Activated CD8-positive, alpha-beta memory T cell treated with anti-CD3 and anti-CD28 coated beads, Interleukin-2, amount 50 U/mL, for 1 hour (primary cell): ENCODE results near the gene SLC9A9.
"Not testable (repeated sequence)": the region's sequence is repeated elsewhere in the genome, so short reads cannot be mapped to it uniquely, and the experiment has no call there.

Experiments
- DNase-seq: peaks from one replicate; pipeline ENCODE4 v3.0.0-alpha.2; 2020; ENCODE audit errors: extremely low read depth

Gene SLC9A9

DNA sequence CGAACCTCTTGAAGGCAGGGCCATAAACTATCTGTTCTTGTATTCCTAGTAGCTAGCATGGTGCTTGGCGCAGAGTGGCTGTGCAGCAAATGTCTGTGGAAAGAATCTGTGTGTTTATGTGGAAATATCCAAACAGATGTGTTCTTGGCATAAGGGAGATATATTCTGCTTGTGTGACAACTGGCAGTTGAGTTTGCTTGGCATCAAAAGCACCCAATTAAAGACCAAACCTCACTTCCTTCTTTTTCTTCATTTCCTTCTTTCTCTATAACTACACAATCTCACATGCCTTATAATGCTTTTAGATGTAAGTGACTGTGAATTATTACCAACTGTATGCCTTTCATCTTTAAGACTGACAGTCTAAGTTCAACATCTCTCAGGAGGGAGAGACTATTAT, 296.5 kb downstream of the SLC9A9 start:
- DNase-seq: no peak

DNA sequence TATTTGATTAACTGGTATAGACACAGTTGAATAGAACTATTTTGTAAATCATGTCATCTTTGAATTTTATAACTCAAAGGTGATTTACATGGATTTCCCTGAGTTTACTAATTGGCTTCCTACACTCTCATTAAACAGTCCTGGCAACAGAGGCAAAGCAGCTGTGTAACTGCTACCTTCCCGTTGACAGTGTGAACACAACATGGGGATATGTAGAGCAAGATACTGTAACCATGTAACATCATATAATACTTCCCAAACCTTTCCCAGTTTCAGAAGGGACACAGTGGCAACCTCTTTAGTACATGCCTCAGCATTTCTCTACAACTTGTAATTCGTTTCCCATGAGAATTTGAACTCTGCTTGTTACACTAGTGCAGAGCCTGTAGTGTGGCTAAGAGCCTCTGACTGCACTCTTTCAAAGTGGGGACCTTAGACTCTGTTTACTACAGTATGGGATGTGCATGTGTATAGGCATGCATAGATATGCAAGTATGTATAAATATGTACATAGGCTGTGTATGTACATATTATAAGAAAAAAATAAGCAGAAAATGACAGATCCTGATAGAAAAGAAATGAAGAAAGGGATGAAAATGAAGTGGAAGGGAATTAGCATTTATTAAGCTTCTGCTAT, 299.3 kb downstream of the SLC9A9 start:
- DNase-seq: no peak

DNA sequence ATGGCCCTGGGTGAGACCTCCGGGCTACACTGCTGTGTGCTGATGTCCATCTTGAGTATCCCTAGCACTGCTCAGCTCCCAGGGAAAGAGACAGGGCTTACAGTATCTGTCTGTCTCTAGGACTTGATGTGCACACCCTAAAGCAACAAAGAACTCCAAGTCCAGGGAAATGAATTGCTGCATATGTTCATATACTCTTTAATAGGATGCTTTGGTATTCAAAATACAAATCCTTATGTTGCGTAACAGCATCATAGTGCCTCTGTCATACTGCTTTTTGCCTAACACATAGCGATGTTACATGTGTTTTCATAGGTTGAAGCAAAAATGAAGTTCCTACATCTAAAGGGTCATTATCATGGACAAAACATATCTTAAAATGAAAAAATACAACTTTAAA, 299.9 kb downstream of the SLC9A9 start:
- no peak for DNase-seq

DNA sequence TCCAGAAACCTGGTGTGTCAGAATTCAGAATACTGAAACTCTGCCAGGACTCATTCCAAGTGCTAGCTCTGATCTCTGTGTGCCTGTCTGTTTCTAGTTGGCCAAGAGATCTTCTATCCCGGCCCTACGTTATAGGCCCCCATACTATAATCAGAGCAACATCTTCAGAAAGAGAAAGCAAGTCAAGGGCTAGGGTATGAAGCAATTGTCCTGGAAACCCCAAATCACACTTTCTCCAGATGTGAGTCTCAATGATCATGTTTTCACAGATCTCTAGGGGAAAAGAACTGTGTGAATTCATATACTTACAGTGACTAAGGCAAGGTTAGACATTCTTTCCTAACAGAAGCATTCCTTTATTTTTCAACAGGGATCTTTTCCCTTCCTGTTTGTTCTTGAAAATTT, 309.7 kb downstream of the SLC9A9 start:
- DNase-seq: no peak

DNA sequence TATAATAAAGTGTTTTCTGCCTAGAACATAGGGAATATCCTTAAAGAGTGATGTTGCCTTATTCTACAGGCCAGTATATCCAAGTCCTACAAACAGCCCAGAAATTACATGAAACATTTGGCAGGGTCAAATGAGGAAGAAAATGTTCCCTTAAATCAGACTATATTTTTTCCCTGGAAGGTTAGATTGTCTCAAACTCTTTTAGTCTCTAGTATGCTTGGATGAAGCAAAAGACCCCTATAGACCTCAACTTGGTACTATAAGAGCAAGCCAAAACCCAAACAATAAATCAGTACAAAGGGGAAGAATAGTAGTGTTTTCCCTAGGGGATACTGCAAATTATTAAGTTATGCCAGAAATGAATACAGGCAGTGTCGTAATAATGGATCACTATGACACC, 310.2 kb downstream of the SLC9A9 start:
- DNase-seq: no peak

DNA sequence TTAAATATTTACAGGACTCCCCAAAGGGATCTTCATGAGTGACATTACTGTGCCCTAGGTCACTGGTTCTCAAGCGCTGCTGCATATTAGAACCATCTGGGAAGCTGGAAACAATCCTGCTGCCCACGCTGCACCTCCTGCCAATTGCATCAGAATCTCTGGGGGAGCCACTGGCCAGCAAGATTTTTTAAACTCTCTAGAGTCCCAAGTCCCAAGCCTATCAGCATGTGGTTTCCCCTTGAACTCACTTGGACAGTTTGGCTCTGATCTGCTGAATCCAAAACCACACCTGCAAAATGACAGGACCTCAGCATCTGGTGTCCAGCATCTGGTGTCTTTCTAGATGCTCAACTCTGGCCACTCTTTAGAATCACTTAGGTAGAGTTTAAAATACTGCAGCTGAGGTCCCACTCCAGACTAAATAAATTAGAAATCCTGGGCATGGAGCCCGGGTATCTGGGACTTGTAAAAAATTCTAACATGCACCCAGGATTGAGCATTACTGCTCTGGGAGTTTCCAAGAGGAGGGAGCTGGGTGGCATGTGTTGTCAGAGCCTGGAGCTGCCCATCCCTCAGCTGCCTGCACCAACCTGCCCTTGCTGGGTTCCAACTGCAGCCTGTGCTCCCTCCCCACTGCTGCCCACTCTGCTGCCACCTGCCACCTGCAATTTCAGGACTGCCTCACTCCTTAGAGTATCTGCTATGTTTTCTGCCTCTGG, 311.3 kb downstream of the SLC9A9 start:
- DNase-seq: no peak

DNA sequence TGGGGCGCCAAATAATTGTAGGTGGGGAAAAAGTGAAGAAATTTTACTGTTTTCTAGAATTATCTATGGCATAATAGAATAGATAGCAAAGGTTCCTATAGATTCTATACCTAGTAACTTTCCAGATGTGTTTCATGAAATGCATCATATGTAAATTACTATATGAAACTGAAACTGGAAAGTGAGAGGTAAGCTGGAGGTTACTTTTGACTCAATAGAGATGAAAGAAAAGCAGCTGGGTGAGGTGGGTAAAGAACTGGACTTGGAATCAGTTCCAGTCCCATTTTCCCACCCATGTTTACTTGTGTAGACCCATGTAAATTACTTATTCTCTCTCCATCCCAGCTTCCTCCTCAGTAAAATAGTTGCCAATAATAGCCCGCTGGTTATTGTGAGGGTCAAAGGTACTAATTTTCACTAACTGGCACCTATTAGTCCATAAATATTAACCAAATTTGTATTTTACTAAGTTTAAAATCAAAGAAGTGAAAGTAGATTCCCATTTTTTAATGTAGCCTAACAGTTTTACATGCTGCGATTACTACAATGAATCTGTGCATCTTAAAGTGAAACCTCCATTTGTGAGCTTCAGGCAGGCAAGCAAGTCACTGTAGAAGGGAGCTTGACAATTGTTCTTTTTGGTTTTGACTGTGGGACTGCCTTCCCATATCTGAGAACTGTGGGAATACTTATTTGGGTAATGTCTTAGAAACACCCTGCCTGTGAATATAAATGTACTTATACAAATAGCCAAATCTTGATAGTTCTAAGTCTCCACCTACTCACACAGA, 312.1 kb downstream of the SLC9A9 start:
- DNase-seq: no peak

DNA sequence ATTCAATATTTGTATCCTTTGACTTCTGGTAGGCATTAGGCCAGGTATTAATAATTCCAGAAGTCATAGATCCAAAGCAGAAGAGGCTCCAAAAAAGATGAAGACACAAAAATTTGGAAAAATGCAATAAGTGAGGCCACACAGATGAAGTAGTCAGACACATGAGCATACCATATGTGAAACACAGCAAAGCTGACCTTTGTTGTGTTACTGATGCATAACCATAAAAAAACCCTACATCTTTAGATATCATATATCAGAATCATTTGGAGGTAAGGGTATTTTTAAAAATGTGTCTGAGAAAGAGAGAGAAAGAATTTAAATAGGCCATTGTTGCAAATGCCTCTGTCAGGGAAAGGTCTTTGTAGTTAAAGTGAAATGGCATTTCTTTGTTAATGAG, 314.9 kb downstream of the SLC9A9 start:
- no peak for DNase-seq

DNA sequence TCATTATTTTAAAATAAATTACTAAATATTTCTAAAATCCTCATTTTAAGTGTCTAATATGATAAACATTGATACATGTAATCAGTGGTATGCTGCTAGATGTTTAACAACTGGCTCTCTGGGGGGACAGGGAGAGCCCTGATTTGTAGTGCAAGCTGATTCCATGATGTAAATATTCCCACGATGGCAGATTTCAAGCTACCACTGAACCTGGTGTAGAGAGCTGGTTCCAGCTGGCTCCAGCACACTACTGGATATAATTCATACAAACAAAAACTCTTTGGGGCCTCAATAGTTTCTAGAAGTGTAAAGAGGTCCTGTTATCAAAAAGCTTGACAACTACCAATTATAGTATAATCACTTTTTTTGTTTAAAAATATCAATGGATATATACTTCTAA, 316.2 kb downstream of the SLC9A9 start:
- DNase-seq: no peak

DNA sequence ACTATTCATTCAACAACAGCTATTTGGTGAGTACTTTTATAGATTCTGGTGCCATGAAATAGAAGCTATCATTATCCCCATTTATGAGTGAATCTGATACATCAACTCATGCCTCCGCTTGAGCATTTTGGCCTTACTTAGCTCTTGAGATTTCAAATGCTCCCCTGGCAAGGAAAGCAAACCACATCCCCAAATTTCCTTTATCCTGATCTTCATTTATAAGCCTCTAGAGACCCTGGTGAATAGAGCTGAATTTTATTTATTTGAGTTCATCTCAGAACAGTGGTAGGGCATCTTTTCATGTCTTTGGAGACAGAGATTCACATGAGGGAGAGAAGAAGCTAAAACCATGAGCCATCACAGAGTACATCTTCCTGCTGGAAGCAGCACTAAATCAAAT, 317.2 kb downstream of the SLC9A9 start:
- DNase-seq: no peak

DNA sequence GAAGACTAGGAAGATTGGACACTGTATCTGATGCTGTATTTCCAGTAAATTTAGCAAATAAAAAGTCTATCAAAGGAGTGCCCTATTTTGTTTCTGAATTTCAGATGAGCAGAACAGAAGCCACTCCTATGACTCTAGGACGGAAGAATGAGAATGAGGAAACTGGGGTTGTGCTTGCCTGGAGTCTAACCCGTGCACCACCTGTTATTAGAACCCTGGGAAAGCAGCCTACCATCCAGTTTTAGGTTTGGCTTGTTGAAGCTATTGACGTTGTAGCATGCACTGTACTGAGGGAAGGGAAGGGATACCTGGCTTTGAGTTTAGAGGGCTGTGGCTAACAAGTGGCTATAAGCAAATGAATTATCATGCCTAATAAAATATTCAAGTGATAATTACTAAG, 318.5 kb downstream of the SLC9A9 start:
- DNase-seq: no peak

DNA sequence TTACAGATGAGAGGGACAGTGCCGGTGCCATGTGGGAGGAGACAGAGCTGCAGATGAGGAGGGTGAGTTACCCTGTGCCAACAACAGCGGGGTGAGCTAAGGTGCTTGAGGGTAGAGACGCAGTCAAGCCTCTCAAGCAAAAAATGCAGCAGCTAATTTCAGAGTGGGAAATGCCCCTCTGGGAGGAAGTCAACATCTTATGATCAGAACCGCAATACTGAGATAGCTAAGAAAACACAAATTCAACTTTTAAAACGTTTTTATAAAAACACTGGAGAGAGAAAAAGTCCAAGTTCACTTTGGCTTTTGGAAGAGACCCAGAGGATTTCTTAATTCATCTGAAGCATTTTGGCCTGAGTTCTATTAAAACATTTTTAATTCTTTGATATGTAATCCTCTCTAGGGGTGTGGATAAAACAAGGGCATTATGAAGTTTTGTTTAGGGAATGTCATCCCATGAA, 319.2 kb downstream of the SLC9A9 start:
- DNase-seq: peak; percentile 1

DNA sequence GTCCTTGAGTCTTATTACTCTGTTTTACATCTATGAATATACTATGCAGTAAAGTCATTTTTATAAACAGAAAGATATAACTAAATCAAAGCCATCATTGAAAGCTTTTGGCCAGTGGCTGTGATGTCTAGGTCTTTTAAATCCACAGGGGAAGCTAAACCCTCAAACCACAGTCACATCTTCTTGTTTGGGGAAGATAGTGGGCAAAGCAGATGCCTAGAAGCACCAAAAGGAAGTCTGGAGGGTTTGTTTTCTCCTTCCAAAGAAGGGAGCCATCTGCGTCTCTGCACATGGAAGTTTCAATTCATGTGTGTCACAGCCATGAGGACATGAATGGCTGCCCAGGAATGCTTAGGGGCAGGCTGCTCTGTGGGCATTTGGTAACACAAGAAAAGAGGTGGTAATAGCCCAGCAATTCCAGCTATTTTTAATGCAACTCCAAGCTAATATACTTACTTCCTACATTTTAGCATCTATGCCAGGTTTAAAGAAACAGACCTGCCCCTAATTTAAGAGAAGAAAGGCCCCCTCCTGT, 322.2 kb downstream of the SLC9A9 start:
- no peak for DNase-seq

DNA sequence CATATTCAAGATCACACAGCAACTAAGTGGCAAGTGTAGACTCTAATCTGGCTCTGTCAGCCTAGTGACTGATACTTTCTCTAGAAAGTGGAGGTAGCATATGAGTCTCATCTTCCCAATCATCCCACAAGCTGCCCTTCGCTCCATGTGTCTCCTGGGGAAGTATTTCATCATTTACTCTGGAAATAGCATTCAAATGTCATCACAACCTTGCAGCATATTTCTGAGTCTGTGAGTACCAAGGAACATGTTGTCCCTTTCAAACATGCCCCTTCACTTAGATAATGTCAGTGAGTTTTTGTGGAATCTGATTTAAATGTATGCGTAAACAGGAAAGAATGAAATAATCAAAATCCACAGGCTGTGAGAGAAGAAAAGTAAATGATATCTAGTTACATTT, 322.9 kb downstream of the SLC9A9 start:
- DNase-seq: no peak

DNA sequence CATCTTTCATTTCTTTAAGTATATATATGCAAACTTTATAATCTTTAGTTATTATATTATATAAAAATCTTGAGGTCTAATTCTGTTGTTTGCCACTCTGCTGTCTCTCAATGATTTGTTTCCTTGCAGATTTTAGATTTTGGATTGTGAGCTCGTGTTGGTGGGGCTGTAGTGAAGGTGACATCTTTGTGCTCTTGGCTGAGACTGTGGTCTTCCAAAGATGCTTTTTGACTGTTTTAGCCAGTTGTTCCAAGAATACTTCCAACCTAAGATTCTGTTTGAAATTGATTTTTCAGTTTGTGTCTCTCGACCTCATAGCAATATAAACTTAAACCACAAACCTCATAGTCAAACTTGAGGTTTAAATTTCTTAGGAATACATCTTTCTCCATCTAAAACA, 326.5 kb downstream of the SLC9A9 start:
- DNase-seq: no peak

DNA sequence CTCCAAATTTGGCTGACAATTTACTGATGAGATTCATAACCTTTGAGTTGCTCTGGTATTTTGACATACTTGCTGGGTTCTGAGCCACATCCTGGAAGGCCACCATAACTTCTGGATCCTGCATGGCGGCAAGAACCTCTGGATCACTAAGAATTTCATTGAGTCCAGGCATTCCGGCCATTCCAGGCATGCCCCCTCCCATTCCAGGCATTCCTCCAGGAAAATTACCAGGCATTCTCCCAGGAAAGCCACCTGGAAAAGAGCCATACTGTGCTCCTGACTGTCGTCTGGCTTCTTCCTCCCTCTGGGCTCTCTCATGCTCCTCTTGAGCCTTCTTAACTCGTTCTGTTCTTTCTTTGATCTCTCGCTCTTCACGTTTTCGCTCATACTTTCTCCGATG, 331.1 kb downstream of the SLC9A9 start:
- not testable (repeated sequence) for DNase-seq

DNA sequence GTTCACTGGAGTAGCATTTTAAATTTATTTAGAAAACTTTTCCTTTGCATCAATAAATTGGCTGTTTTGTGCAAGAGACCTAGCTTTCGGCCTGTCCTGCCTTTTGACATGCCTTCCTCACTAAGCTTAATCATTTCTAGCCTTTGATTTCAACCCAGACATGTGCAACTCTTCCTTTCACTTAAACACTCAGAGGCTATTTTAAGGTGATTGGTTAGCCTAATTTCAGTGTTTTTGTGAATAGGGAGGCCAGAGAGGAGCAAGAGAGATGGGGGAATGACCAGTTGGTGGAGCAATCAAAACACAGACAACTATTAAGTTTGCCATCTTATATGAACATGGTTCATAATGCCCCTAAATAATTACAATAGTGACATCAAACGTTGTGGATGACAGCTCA, 333.4 kb downstream of the SLC9A9 start:
- DNase-seq: no peak

DNA sequence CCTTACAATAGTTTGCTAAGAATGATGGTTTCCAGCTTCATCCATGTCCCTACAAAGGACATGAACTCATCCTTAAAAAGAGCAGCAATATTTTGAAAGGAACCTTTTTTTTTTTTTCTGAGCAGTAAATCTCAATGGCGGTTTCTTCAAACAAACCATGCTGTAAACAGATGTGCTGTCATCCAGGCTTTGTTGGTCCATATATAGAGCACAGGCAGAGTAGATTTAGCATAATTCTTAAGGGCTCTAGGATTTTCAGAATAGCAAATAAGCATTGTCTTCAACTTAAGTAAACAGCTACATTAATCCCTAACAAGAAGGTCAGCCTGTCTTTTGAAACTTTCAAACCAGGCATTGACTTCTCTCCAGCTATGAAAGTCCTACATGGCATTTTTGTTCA, 334.2 kb downstream of the SLC9A9 start:
- DNase-seq: no peak

DNA sequence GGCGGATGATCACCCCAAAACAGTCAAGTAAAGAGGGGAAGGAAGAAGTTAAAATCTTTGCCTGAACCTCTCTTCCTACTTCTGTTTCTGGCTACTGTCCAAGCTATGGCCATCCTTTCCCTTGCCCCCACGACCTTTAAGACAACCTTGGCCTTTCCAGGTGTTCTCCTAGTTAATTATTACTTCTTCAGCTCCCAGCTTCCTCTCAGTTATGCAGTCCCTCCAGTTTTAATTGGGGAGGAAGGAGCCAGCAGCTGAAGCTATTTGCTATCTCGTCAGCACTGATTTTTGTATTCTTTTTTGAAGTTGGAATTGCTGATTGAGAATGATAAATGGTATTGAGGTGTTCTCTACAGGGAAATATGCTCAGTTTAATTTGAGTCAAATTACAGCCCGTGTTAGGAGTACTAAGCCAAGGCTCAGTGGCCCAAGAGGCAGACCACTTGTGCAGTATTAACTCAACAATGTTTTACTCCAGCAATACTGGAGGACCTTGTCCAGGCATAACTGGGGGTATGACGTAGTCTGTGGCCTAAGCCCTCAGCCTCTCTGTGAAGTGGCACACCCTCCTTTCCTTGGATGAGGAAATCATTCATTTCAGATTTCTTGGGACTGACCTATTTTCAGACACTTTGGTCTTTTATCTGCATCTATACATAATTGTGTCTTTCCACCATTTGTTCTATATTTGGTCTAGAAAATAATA, 336.9 kb downstream of the SLC9A9 start:
- no peak for DNase-seq

DNA sequence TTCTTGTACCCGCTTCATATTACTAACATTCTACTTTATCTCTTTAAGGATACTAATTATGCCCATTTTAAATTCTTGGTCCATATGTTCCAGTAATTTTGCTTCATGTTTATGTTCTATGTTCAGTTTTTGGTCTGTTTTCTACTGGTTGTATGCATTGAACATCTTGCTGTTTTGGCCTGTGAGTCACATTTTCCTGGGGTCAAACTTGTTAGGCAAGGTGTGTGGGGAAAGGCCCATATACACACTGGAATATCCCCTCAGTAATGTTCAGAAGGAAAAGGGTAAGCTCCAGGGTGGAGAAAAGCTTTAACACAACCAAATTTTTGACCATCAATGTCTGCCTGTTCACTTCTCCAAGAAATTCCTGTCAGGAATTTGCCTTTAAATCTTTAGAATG, 337.7 kb downstream of the SLC9A9 start:
- no peak for DNase-seq

DNA sequence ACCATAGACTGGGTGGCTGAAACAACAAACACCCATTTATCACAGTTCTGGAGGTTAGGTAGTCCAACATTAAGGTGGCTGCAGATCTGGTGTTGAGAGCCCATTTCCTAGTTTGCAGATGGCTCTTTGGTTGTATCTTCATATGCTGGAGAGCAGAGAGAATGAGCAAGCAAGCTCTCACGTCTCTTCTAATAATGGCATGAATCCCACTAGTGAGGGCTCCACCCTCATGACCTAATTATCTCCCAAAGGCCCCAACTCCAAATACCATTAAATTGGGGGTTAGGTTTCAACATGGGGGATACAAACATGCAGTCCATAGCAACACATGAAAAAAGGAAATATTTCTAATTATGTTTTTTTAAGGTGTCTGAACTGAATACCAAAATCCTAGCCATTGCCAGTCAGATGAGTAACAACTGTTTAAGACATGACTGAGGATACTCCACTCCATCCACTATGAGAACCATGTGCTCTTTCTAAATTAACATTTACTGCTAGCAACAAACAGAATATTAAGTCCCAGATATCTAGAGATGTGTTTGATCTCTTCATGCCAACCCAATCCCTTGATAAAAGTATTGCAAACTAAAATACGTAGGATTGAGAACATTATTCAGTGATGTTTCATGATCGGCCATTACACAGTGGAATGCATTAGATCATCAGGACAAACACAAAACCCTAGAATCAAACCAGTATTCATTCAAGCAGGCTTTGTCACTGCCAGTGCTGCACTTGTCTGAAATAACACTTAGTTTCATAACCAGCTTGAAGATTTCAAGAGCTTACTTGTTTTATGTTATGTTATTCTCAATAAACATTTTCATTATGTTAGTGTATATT, 340.3 kb downstream of the SLC9A9 start:
- no peak for DNase-seq
